Heart right ventricle (tissue), 16 donors: Measurements from ENCODE around the gene ZFAND3. TPM values are rescaled to one million over a fixed set of nuclear protein-coding genes. Genes with fewer than 3 reads are reported as not detected.

Experiments used
- ATAC-seq, 8 donors: fragments of 200-7000 bp; cut with Tn5 transposase; one replicate each; pipeline ENCODE4 v1.9.1; 2020; ENCODE audit warnings: mild to moderate bottlenecking in 8 of 8, moderate library complexity in 8 of 8, moderate number of reproducible peaks in 1 of 8
- DNase-seq, 2 donors: peaks; one replicate each; pipeline ENCODE4 v3.0.0-alpha.2; 2020
- H3K27ac ChIP-seq, 10 donors: fragments of 200-600 bp; sonication (generic) in 2 of 10; one replicate each; pipeline versions ENCODE4 v1.5.0 to v1.8.0; 2020 to 2022; ENCODE audit warnings: mild to moderate bottlenecking in 3 of 10
- H3K27me3 ChIP-seq, 7 donors: fragments of 200-600 bp; one replicate each; pipeline ENCODE4 v1.8.0; 2021 to 2022; ENCODE audit warnings: mild to moderate bottlenecking in 2 of 7
- H3K36me3 ChIP-seq, 9 donors: fragments of 200-600 bp; sonication (generic) in 1 of 9; one replicate each; pipeline versions ENCODE4 v1.5.0 to v1.8.0; 2020 to 2022; ENCODE audit warnings: mild to moderate bottlenecking in 2 of 9
- H3K4me1 ChIP-seq, 9 donors: fragments of 200-600 bp; sonication (generic) in 1 of 9; one replicate each; pipeline versions ENCODE4 v1.5.0 to v1.8.0; 2020 to 2022; ENCODE audit warnings: mild to moderate bottlenecking in 4 of 9
- H3K4me3 ChIP-seq, 10 donors: fragments of 200-600 bp; sonication (generic) in 2 of 10; one replicate each; pipeline versions ENCODE4 v1.5.0 to v1.8.0; 2020 to 2022; ENCODE audit warnings: mild to moderate bottlenecking in 7 of 10, moderate library complexity in 2 of 10
- H3K9me3 ChIP-seq, 11 donors: fragments of 200-600 bp in 10 of 11; sonication (generic) in 2 of 11; one replicate each; pipeline versions ENCODE4 v1.5.0 to v1.8.0; 2013 to 2022; ENCODE audit warnings: mild to moderate bottlenecking in 2 of 11, control low read depth in 1 of 11, moderate library complexity in 1 of 11
- CTCF ChIP-seq, 9 donors: fragments of 200-600 bp; sonication (generic) in 2 of 9; IDR thresholded peaks; one replicate each; pipeline versions ENCODE4 v1.5.0 to v1.8.0; 2021 to 2022; ENCODE audit warnings: antibody characterized with exemption in 9 of 9, mild to moderate bottlenecking in 5 of 9, moderate library complexity in 1 of 9
- WGBS, 2 donors: extraction: QIAGEN DNeasy Blood & Tissue Kit; methylation state at CpG; one replicate each; pipeline ENCODE4 v1.1.7; 2013; ENCODE audit warnings: inconsistent platforms in 1 of 2; 5-methylcytosine and 5-hydroxymethylcytosine counted together
- intact Hi-C, 10 donors: fragments of 100-400 bp; cut with DNase I; formaldehyde crosslinking; loops; one replicate each; pipeline versions ENCODE4 v1.11.1 to v1.14.2; 2022
- polyA plus RNA-seq, 2 donors: library from polyadenylated mRNA; stranded (reverse); fragments of 200-250 nt; gene quantifications; one replicate each; pipeline ENCODE4 v1.2.3, GENCODE V29; 2013
- total RNA-seq, 10 donors: library from RNA; stranded (reverse); fragmentation: NEBNext Ultra II Directional in 3 of 10; extraction: Animal tissue kit (Norgen Biotek cat#: 25700) in 3 of 10; gene quantifications; one replicate each; pipeline versions ENCODE4 v1.2.1 to v1.2.4, GENCODE V29; 2021 to 2023
- donor health status: Arrhythmogenic right ventricular cardiomyopathy.
- donor health status: ischemic (EF 13 %, LVEDD 7.1; RV severe dilation, severe dysfunction).
- donor health status: healthy with polysubstance abuse.
- donor health status: DM: no; HTN: yes; CAD: no.
- donor health status: DM: no; HTN: no; CAD: no.
- donor health status: ischemic (EF 25% LVEDD 6.9; RV normal size, moderate dysfunction).
- donor health status: ischemic (EF 25% LVEDD 5.7; RV mildly dilated, moderate dysfunction).
- donor health status: healthy.
- donor health status: DM: yes; HTN: yes; CAD: no.
- donor health status: Ischemic cardiomyopathy.
- donor health status: ischemic (EF 35%, LVEDD 5.7; RV mildly dilated, moderate dysfunction).
- donor health status: nonischemic (EF 11% LVEDD 7.7; RV severe dilation, severe dysfunction).
- donor health status: DM: yes; HTN: yes; CAD: no.
- donor health status: PGD.
- donor health status: ischemic (EF 29% LVEDD 5.4; RV normal size, mild dysfunction).
- donor health status: nonischemic (EF 23%, LVEDD 6.1; RV moderate dilation, normal function).

ZFAND3 gene
- total and polyA plus RNA-seq, 12 donors = 24.4 to 123 (median 105) TPM

- Histone ChIP-seq H3K36me3 (no peaks in the 10 kb centered on the region), H3K9me3 (peaks cover 0 to 12% (median 7%) of the 10 kb centered on the region in 11 donors), H3K27me3 (no peaks in the 10 kb centered on the region), H3K27ac (no peak overlapping the region), H3K4me3 (no peak overlapping the region), H3K4me1 (peaks cover 0 to 31% (median 20%) of the 10 kb centered on the region in 9 donors)
- ATAC-seq (no peak), DNase-seq (no peak)
- intact Hi-C loops = no loop called here
- TF ChIP-seq CTCF (IDR thresholded peaks at IDR 0.05) = no peak
- WGBS, 2 donors = 79 to 80% methylated on average over 2 of the region's 2 CpGs
These were observed 208.3 kb downstream of the ZFAND3 start for GRCh38 chr6:38027685-38028373.

- Histone ChIP-seq H3K36me3 (no peaks in the 10 kb centered on the region), H3K27me3 (no peaks in the 10 kb centered on the region), H3K27ac (no peak overlapping the region), H3K9me3 (no peaks in the 10 kb centered on the region), H3K4me1 (peaks cover 0 to 56% (median 39%) of the 10 kb centered on the region in 9 donors), H3K4me3 (no peak overlapping the region)
- no peak for TF ChIP-seq CTCF (IDR thresholded peaks at IDR 0.05)
- intact Hi-C loops = loop anchor here in 7 of 10 donors (5.0 to 10.0 kb wide), 3 partner anchors 462 to 634 kb away; no protein-coding TSS in a partner anchor
- no peak for DNase-seq
- no peak for ATAC-seq
These were observed 210.9 kb downstream of the ZFAND3 start for GRCh38 chr6:38030380-38030779.

- no peak overlapping the region for H3K27ac ChIP-seq
- H3K27me3 ChIP-seq = no peaks in the 10 kb centered on the region
- H3K9me3 ChIP-seq = no peaks in the 10 kb centered on the region
- H3K4me1 ChIP-seq = peaks cover 0 to 62% (median 34%) of the 10 kb centered on the region in 9 donors
- no peak for TF ChIP-seq CTCF (IDR thresholded peaks at IDR 0.05)
- ATAC-seq (no peak), DNase-seq (no peak)
- H3K4me3 ChIP-seq = no peak overlapping the region
- 48 to 84% methylated on average over 1 of the region's 1 CpG for WGBS, 2 donors
- H3K36me3 ChIP-seq = no peaks in the 10 kb centered on the region
- intact Hi-C loops = loop anchor here in 7 of 10 donors (5.0 to 10.0 kb wide), 3 partner anchors 460 to 632 kb away; no protein-coding TSS in a partner anchor
These were observed 213.3 kb downstream of the ZFAND3 start for GRCh38 chr6:38032797-38033196.

- H3K27me3 ChIP-seq = no peaks in the 10 kb centered on the region
- no peaks in the 10 kb centered on the region for H3K9me3 ChIP-seq
- DNase-seq (no peak), ATAC-seq (no peak)
- no peak overlapping the region for H3K4me3 ChIP-seq
- WGBS, 2 donors = 61 to 89% methylated on average over 1 of the region's 1 CpG
- peaks cover 0 to 56% (median 27%) of the 10 kb centered on the region in 9 donors for H3K4me1 ChIP-seq
- TF ChIP-seq CTCF (IDR thresholded peaks at IDR 0.05) = no peak
- intact Hi-C loops = loop anchor here in 7 of 10 donors (5.0 to 10.0 kb wide), 3 partner anchors 459 to 631 kb away; no protein-coding TSS in a partner anchor
- no peak overlapping the region for H3K27ac ChIP-seq
- H3K36me3 ChIP-seq = no peaks in the 10 kb centered on the region
These were observed 214.0 kb downstream of the ZFAND3 start for GRCh38 chr6:38033442-38033982.
